GM21390 (cell line): ENCODE results near the gene MRGPRX4.

Source experiments
- ATAC-seq: cut with Tn5 transposase; IDR thresholded peaks from one replicate; pipeline ENCODE4 v1.9.1; 2021; ENCODE audit not compliant: unreplicated experiment

Gene MRGPRX4

GRCh38 chr11:18209058-18209457, 36.4 kb downstream of the MRGPRX4 start:
- no peak for ATAC-seq

- no peak for ATAC-seq
These were observed 48.7 kb downstream of the MRGPRX4 start for GRCh38 chr11:18221274-18221876.

- no peak for ATAC-seq
These were observed 50.3 kb downstream of the MRGPRX4 start for GRCh38 chr11:18222814-18223421.
